Right ventricle myocardium inferior (tissue), 1 donor: ENCODE measurements around the gene PLEKHS1. TPM values are rescaled to one million over a fixed set of nuclear protein-coding genes. Genes with fewer than 3 reads are reported as not detected.

Experiments used
- microRNA-seq: library from miRNA; unstranded; fragments of <30 nt; microRNA quantifications from one replicate; pipeline ENCODE4 v1.2.0, GENCODE V29; 2020
- total RNA-seq: library from RNA; stranded (reverse); fragmentation: NEBNext Ultra II Directional; extraction: Animal tissue kit (Norgen Biotek cat#: 25700); gene quantifications from one replicate; pipeline ENCODE4 v1.2.1, GENCODE V29; 2021
- donor health status: DM: no; HTN: yes; CAD: no; lungs with severe emphysema.

The PLEKHS1 gene
- total RNA-seq, 1 donor from 2014 or later = not detected

Small RNAs within 50 kb of the gene (microRNA-seq; reads per million reads assigned to microRNA genes)
- not detected for gene MIR4483

Other genes with a start within 250 kb of the PLEKHS1 start
- gene HABP2, start 198.6 kb upstream of the PLEKHS1 start, total RNA-seq = not detected
- gene NRAP, start 87.6 kb upstream of the PLEKHS1 start, total RNA-seq = 1,026 TPM
- 13.8 TPM for gene CASP7, start 71.8 kb upstream of the PLEKHS1 start, total RNA-seq
- gene DCLRE1A, start 102.4 kb downstream of the PLEKHS1 start, total RNA-seq = 6.8 TPM
- 60.6 TPM for gene NHLRC2, start 103.0 kb downstream of the PLEKHS1 start, total RNA-seq